H1 (cell line): ENCODE results near the gene ADCK1. TPM values are rescaled to one million over a fixed set of nuclear protein-coding genes. Genes with fewer than 3 reads are reported as not detected.

Experiments used
- CTCF ChIA-PET: fragments of 300-600 bp; sonication (Branson Sonifier 250); formaldehyde crosslinking; loops from one replicate; lab custom pipeline; 2021; ENCODE audit not compliant: partially characterized antibody; lab: Charles Lee
- POLR2A ChIA-PET: fragments of 300-600 bp; sonication (Branson Sonifier 250); formaldehyde crosslinking; loops from one replicate; lab custom pipeline; 2021; ENCODE audit warnings: inconsistent platforms; ENCODE audit not compliant: partially characterized antibody; lab: Charles Lee
- DNase-seq, 2 experiments: peaks; one replicate each; pipeline versions ENCODE4 v3.0.0 to v3.0.0-alpha.2; 2010 to 2022; ENCODE audit warnings: low spot score in 2 of 2, low read depth in 1 of 2, mixed read lengths in 1 of 2
- FAIRE-seq: peaks from 2 replicates; lab custom pipeline; 2011; peaks lifted over from hg19 to GRCh38; lab: Jason Lieb, UNC
- H2AFZ ChIP-seq: 2 replicates; pipeline ENCODE4 v1.8.1; 2012; ENCODE audit warnings: low read length, inconsistent platforms
- H2AK5ac ChIP-seq: 2 replicates; pipeline ENCODE4 v1.6.1; 2013; ENCODE audit warnings: low read depth, low read length
- H2BK120ac ChIP-seq: replicated peaks from 2 replicates; pipeline ENCODE3; 2013; ENCODE audit warnings: low read depth, low read length, inconsistent platforms
- H2BK12ac ChIP-seq: 2 replicates; pipeline ENCODE4 v1.6.1; 2013; ENCODE audit warnings: low read depth, low read length
- H2BK15ac ChIP-seq: 2 replicates; pipeline ENCODE4 v1.6.1; 2013; ENCODE audit warnings: low read length
- H2BK20ac ChIP-seq: 2 replicates; pipeline ENCODE4 v1.6.1; 2013; ENCODE audit warnings: low read length
- H2BK5ac ChIP-seq: 2 replicates; pipeline ENCODE4 v1.6.1; 2013; ENCODE audit warnings: low read depth, low read length
- H3K14ac ChIP-seq: 2 replicates; pipeline ENCODE4 v1.6.1; 2013; ENCODE audit warnings: inconsistent platforms; ENCODE audit not compliant: insufficient read length
- H3K18ac ChIP-seq: 2 replicates; pipeline ENCODE4 v1.6.1; 2013; ENCODE audit warnings: low read length; ENCODE audit errors: extremely low read depth
- H3K23ac ChIP-seq: 2 replicates; pipeline ENCODE4 v1.6.1; 2013; ENCODE audit warnings: inconsistent platforms; ENCODE audit not compliant: insufficient read length
- H3K23me2 ChIP-seq: 2 replicates; pipeline ENCODE4 v1.6.1; 2013; ENCODE audit warnings: low read depth, low read length
- H3K27ac ChIP-seq: 2 replicates; pipeline ENCODE4 v1.6.1; 2011; ENCODE audit warnings: low read depth, low read length, inconsistent platforms
- H3K27me3 ChIP-seq, 4 experiments: replicated peaks in 1 of 4; 1 replicate in 1 of 4; 2 replicates in 3 of 4; pipeline versions ENCODE4 v1.6.1 to v1.8.1; 2011 to 2013; ENCODE audit warnings: low read length in 3 of 4, mild to moderate bottlenecking in 3 of 4, inconsistent platforms in 2 of 4, mixed read lengths in 2 of 4, moderate library complexity in 1 of 4; ENCODE audit not compliant: control insufficient read depth in 3 of 4, insufficient read depth in 3 of 4; ENCODE audit errors: extremely low read depth in 1 of 4
- H3K36me3 ChIP-seq, 4 experiments: 2 replicates each; pipeline versions ENCODE4 v1.6.1 to v1.8.1; 2011 to 2013; ENCODE audit warnings: mild to moderate bottlenecking in 4 of 4, low read length in 3 of 4, moderate library complexity in 2 of 4, control low read depth in 1 of 4, inconsistent platforms in 1 of 4; ENCODE audit not compliant: insufficient read depth in 4 of 4, control insufficient read depth in 2 of 4
- H3K4ac ChIP-seq: replicated peaks from 2 replicates; pipeline ENCODE3; 2013; ENCODE audit warnings: low read length, low read depth, mixed read lengths, inconsistent platforms; ENCODE audit not compliant: insufficient read length
- H3K4me1 ChIP-seq, 4 experiments: replicated peaks in 1 of 4; 1 replicate in 1 of 4; 2 replicates in 3 of 4; pipeline versions ENCODE4 v1.6.1 to v1.8.1; 2011 to 2013; ENCODE audit warnings: low read length in 3 of 4, inconsistent platforms in 2 of 4, mixed read lengths in 1 of 4; ENCODE audit not compliant: insufficient read depth in 4 of 4, control insufficient read depth in 3 of 4
- H3K4me2 ChIP-seq, 2 experiments: 2 replicates each; pipeline versions ENCODE4 v1.6.1 to v1.8.1; 2011 to 2013; ENCODE audit warnings: low read depth in 2 of 2, low read length in 2 of 2, control low read depth in 1 of 2, inconsistent platforms in 1 of 2, mild to moderate bottlenecking in 1 of 2; ENCODE audit not compliant: insufficient read depth in 1 of 2
- H3K4me3 ChIP-seq, 4 experiments: fragments of 200-600, 300-600 bp in 1 of 4; sonication (generic), shearing (Covaris generic), sonication (Bioruptor Twin) in 1 of 4; 2 replicates each; pipeline versions ENCODE4 v1.5.1 to v1.8.1; 2011 to 2016; ENCODE audit warnings: low read length in 4 of 4, low read depth in 3 of 4, control low read depth in 2 of 4, inconsistent platforms in 2 of 4, mild to moderate bottlenecking in 2 of 4, mixed read lengths in 1 of 4, moderate library complexity in 1 of 4; ENCODE audit not compliant: insufficient read depth in 2 of 4; ENCODE audit errors: extremely low read depth in 1 of 4
- H3K56ac ChIP-seq: replicated peaks from 2 replicates; pipeline ENCODE3; 2013; ENCODE audit warnings: low read depth, mild to moderate bottlenecking, mixed read lengths, low read length, inconsistent platforms; ENCODE audit not compliant: insufficient read length
- H3K79me1 ChIP-seq: 2 replicates; pipeline ENCODE4 v1.6.1; 2013; ENCODE audit warnings: low read depth, low read length, control low read depth
- H3K79me2 ChIP-seq, 2 experiments: 2 replicates each; pipeline versions ENCODE4 v1.6.1 to v1.8.1; 2012 to 2013; ENCODE audit warnings: low read length in 2 of 2, mild to moderate bottlenecking in 2 of 2, inconsistent platforms in 1 of 2; ENCODE audit not compliant: insufficient read depth in 2 of 2, control insufficient read depth in 1 of 2
- H3K9ac ChIP-seq, 4 experiments: replicated peaks in 1 of 4; 1 replicate in 1 of 4; 2 replicates in 3 of 4; pipeline versions ENCODE4 v1.6.1 to v1.8.1; 2011 to 2013; ENCODE audit warnings: low read depth in 3 of 4, low read length in 3 of 4, control low read depth in 2 of 4, mild to moderate bottlenecking in 2 of 4, moderate library complexity in 2 of 4, inconsistent platforms in 1 of 4; ENCODE audit errors: extremely low read depth in 1 of 4
- H3K9me3 ChIP-seq, 2 experiments: 2 replicates each; pipeline versions ENCODE4 v1.6.1 to v1.8.1; 2012 to 2013; ENCODE audit warnings: mild to moderate bottlenecking in 2 of 2, moderate library complexity in 2 of 2, control low read depth in 1 of 2, inconsistent platforms in 1 of 2, low read depth in 1 of 2, low read length in 1 of 2, mixed read lengths in 1 of 2; ENCODE audit not compliant: insufficient read depth in 2 of 2
- H4K20me1 ChIP-seq, 2 experiments: replicated peaks in 1 of 2; 2 replicates each; pipeline versions ENCODE3 to v1.8.1; 2011 to 2013; ENCODE audit warnings: inconsistent platforms in 2 of 2, low read length in 2 of 2, mild to moderate bottlenecking in 1 of 2; ENCODE audit not compliant: insufficient read depth in 2 of 2, control insufficient read depth in 1 of 2
- H4K5ac ChIP-seq: 2 replicates; pipeline ENCODE4 v1.6.1; 2013; ENCODE audit warnings: low read length, low read depth, mixed read lengths, inconsistent platforms; ENCODE audit not compliant: insufficient read length
- H4K8ac ChIP-seq: 2 replicates; pipeline ENCODE4 v1.8.0; 2013; ENCODE audit warnings: mild to moderate bottlenecking, moderate library complexity, low read length, inconsistent platforms; ENCODE audit not compliant: insufficient read depth; ENCODE audit errors: extremely low read depth
- H4K91ac ChIP-seq: replicated peaks from 2 replicates; pipeline ENCODE3; 2013; ENCODE audit warnings: low read length, mixed read lengths, inconsistent platforms; ENCODE audit not compliant: insufficient read length
- GTF2F1 ChIP-seq: IDR thresholded peaks from 2 replicates; pipeline ENCODE4 v1.6.1; 2012; ENCODE audit warnings: low read depth, low read length, improper control_type of control experiment, borderline replicate concordance
- WGBS, 2 experiments: shearing (Covaris generic) in 1 of 2; methylation state at CpG; one replicate each; pipeline versions ENCODE4 v1.1.6 to v1.1.7; 2013 to 2015; ENCODE audit warnings: low lambda C conversion rate in 2 of 2, mixed read lengths in 2 of 2, inconsistent platforms in 1 of 2, low coverage in 1 of 2, missing lambda C conversion rate in 1 of 2; ENCODE audit not compliant: insufficient replicate concordance in 2 of 2, insufficient coverage in 1 of 2, insufficient read length in 1 of 2; ENCODE audit errors: extremely low coverage in 1 of 2, missing lambda C conversion rate in 1 of 2; 5-methylcytosine and 5-hydroxymethylcytosine counted together
- polyA plus RNA-seq, 7 experiments: library from polyadenylated mRNA; depleted of rRNA in 3 of 7; stranded (reverse) in 5 of 7; unstranded in 2 of 7; fragments of >200 nt in 5 of 7; fragments of 200-250 nt in 2 of 7; gene quantifications; 1 replicate in 5 of 7; 2 replicates in 1 of 7; 4 replicates in 1 of 7; pipeline versions ENCODE4 v1.2.1 to v1.2.3, GENCODE V29; 2011 to 2013; ENCODE audit warnings: missing spikeins in 2 of 7, mixed read lengths in 2 of 7
- total RNA-seq: library from RNA; stranded (reverse); fragmentation: NEBNext Ultra II Directional; extraction: Animal tissue kit (Norgen Biotek cat#: 25700); gene quantifications from 2 replicates; pipeline ENCODE4 v1.2.1, GENCODE V29; 2021

The ADCK1 gene
- total and polyA plus RNA-seq, 2 of the 8 experiments (the other 6 are each of a cell fraction or from before 2014, with no cell fraction given) = 11.0 to 16.8 TPM

- H3K36me3 ChIP-seq = no peaks in the 10 kb centered on the region
- TF ChIP-seq GTF2F1 = no peak
- H3K23me2 ChIP-seq = no peaks in the 10 kb centered on the region
- no peak overlapping the region for H2BK15ac ChIP-seq
- no peak overlapping the region for H3K18ac ChIP-seq
- FAIRE-seq (no peak), DNase-seq (no peak)
- H2AFZ ChIP-seq = no peak overlapping the region
- no peaks in the 10 kb centered on the region for H3K27me3 ChIP-seq
- POLR2A ChIA-PET = no interaction called here
- no peak overlapping the region for H3K23ac ChIP-seq
- no peak overlapping the region for H3K14ac ChIP-seq
- H3K9ac ChIP-seq = no peak overlapping the region
- no peak overlapping the region for H2BK12ac ChIP-seq
- WGBS, 2 experiments = 100% methylated on average over 4 of the region's 4 CpGs; no CpG with 5 or more reads in 1 of the 2 experiments
- H2AK5ac ChIP-seq = no peak overlapping the region
- H3K4me3 ChIP-seq = no peak overlapping the region
- H4K8ac ChIP-seq = no peak overlapping the region
- no peak overlapping the region for H3K56ac ChIP-seq
- H3K4me1 ChIP-seq = peaks cover 0 to 6% (median 1%) of the 10 kb centered on the region in 4 experiments; a peak in 2 of 7 replicates
- CTCF ChIA-PET = interaction anchor here (1.2 kb wide), 1 partner anchor 29 kb away, joined by 3 read pairs; no protein-coding TSS in a partner anchor
- no peaks in the 10 kb centered on the region for H3K9me3 ChIP-seq
- no peak overlapping the region for H4K91ac ChIP-seq
- H4K20me1 ChIP-seq = no peaks in the 10 kb centered on the region
- H2BK20ac ChIP-seq = no peak overlapping the region
- H3K27ac ChIP-seq = no peak overlapping the region
- no peak overlapping the region for H3K4me2 ChIP-seq
- no peak overlapping the region for H2BK5ac ChIP-seq
- H4K5ac ChIP-seq = no peak overlapping the region
- H3K79me1 ChIP-seq = no peaks in the 10 kb centered on the region
- no peak overlapping the region for H2BK120ac ChIP-seq
- H3K79me2 ChIP-seq = no peaks in the 10 kb centered on the region
- no peak overlapping the region for H3K4ac ChIP-seq
Observed at GRCh38 chr14:77908847-77909246, 108.9 kb downstream of the ADCK1 start.
